Dermis microvascular lymphatic vessel endothelial cell (primary cell): ENCODE results near the gene PCGF5. TPM values are rescaled to one million over a fixed set of nuclear protein-coding genes. Genes with fewer than 3 reads are reported as not detected.
A peak's percentile ranks its signal among the peaks of the same experiment; 100 is the strongest.
"Not testable (repeated sequence)": the region's sequence is repeated elsewhere in the genome, so short reads cannot be mapped to it uniquely, and the experiment has no call there.

ENCODE experiments used
- DNase-seq, 2 donors: peaks; one replicate each; pipeline versions ENCODE4 v3.0.0 to v3.0.0-alpha.2; 2010; ENCODE audit warnings: low read depth in 2 of 2
- total RNA-seq: library from RNA; depleted of rRNA; stranded (reverse); fragments of >200 nt; gene quantifications from 2 replicates; pipeline ENCODE4 v1.2.1, GENCODE V29; 2014

The PCGF5 gene
- total RNA-seq, 1 donor from 2014 or later, result 33.9 TPM

- no peak for DNase-seq
These were observed 64.1 kb downstream of the PCGF5 start for GRCh38 chr10:91284486-91285090.

GRCh38 chr10:91286572-91286971 is 66.1 kb downstream of the PCGF5 start:
- DNase-seq, result no peak

GRCh38 chr10:91287276-91287675 is 66.8 kb downstream of the PCGF5 start:
- DNase-seq, result peak in 1 of 2 donors; percentile 44

- DNase-seq, result no peak
These were observed 67.4 kb downstream of the PCGF5 start for GRCh38 chr10:91287912-91288311.

GRCh38 chr10:91289305-91289704 is 68.8 kb downstream of the PCGF5 start:
- DNase-seq, result no peak

- DNase-seq, result no peak
These were observed 70.1 kb downstream of the PCGF5 start for GRCh38 chr10:91290607-91291006.

- DNase-seq, result no peak
These were observed 73.9 kb downstream of the PCGF5 start for GRCh38 chr10:91294134-91294906.

GRCh38 chr10:91295346-91295745 is 74.9 kb downstream of the PCGF5 start:
- no peak for DNase-seq

GRCh38 chr10:91296471-91296870 is 76.0 kb downstream of the PCGF5 start:
- peak; percentile 62 to 63 for DNase-seq

- peak; percentile 45 to 75 for DNase-seq
These were observed 77.9 kb downstream of the PCGF5 start for GRCh38 chr10:91298224-91298871.

GRCh38 chr10:91299999-91300575 is 79.6 kb downstream of the PCGF5 start:
- no peak for DNase-seq

GRCh38 chr10:91302946-91303345 is 82.5 kb downstream of the PCGF5 start:
- not testable (repeated sequence) for DNase-seq

GRCh38 chr10:91305979-91306378 is 85.5 kb downstream of the PCGF5 start:
- not testable (repeated sequence) for DNase-seq

GRCh38 chr10:91307489-91307888 is 87.0 kb downstream of the PCGF5 start:
- no peak for DNase-seq

- no peak for DNase-seq
These were observed 89.2 kb downstream of the PCGF5 start for GRCh38 chr10:91309711-91310110.

- DNase-seq, result no peak
These were observed 91.3 kb downstream of the PCGF5 start for GRCh38 chr10:91311601-91312381.

- DNase-seq, result no peak
These were observed 91.9 kb downstream of the PCGF5 start for GRCh38 chr10:91312382-91312733.

GRCh38 chr10:91313796-91314485 is 93.5 kb downstream of the PCGF5 start:
- DNase-seq, result peak; percentile 28 to 54

- DNase-seq, result no peak
These were observed 96.0 kb downstream of the PCGF5 start for GRCh38 chr10:91316486-91316885.

GRCh38 chr10:91317541-91317940 is 97.1 kb downstream of the PCGF5 start:
- no peak for DNase-seq

- no peak for DNase-seq
These were observed 98.9 kb downstream of the PCGF5 start for GRCh38 chr10:91319336-91319735.
